Measurements from ENCODE around the gene APC. TPM values are rescaled to one million over a fixed set of nuclear protein-coding genes. Genes with fewer than 3 reads are reported as not detected.
"Not testable (repeated sequence)": the region's sequence is repeated elsewhere in the genome, so short reads cannot be mapped to it uniquely, and the experiment has no call there.

Gene APC
- total RNA-seq, 1 experiment from 2014 or later = 40.0 TPM

DNA sequence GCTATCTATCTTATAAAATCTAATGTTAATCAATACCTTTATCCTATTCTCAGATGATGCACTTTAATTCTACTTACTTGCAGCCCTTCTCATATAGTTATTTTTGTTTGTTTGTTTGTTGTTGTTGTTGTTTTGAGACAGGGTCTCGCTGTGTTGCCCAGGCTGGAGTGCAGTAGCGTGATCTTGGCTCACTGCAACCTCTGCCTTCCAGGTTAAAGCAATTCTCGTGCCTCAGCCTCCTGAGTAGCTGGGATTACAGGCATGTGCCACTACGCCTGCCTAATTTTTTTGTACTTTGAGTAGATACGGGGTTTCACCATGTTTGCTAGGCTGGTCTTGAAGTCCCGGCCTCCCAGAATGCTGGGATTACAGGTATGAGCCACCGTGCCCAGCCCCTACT is 20.8 kb upstream of the APC start:
- H3K4me1 Mint-ChIP-seq = peaks cover 22% of the 10 kb centered on the region
- H3K27me3 Mint-ChIP-seq (ENCODE audit: low read depth); H3K9me3 Mint-ChIP-seq; H3K36me3 Mint-ChIP-seq; DNase-seq (ENCODE audit: low spot score); ATAC-seq; POLR2A ChIA-PET; H3K27ac Mint-ChIP-seq; H3K4me3 Mint-ChIP-seq: not testable (repeated sequence)
- peak; percentile 98 for TF ChIP-seq ZNF121 (CRISPR knock-in tag; IDR thresholded peaks at IDR 0.05)
- CTCF ChIA-PET = interaction anchor here (0.9 to 1.0 kb wide), 2 partner anchors 25 to 32 kb away, joined by 3 read pairs; no protein-coding TSS in a partner anchor

GRCh38 chr5:112717506-112718082 is 20.1 kb upstream of the APC start:
- DNase-seq (ENCODE audit: low spot score) (no peak), ATAC-seq (no peak)
- Mint-ChIP-seq H3K27me3 (ENCODE audit: low read depth) (no peaks in the 10 kb centered on the region), H3K9me3 (no peaks in the 10 kb centered on the region), H3K4me1 (peaks cover 20% of the 10 kb centered on the region), H3K4me3 (no peak overlapping the region), H3K36me3 (no peaks in the 10 kb centered on the region), H3K27ac (peak overlapping the region; percentile 45)
- CTCF ChIA-PET = interaction anchor here (1.0 kb wide), 1 partner anchor 298 kb away, joined by 3 read pairs; no protein-coding TSS in a partner anchor
- TF ChIP-seq, protein P1, sequence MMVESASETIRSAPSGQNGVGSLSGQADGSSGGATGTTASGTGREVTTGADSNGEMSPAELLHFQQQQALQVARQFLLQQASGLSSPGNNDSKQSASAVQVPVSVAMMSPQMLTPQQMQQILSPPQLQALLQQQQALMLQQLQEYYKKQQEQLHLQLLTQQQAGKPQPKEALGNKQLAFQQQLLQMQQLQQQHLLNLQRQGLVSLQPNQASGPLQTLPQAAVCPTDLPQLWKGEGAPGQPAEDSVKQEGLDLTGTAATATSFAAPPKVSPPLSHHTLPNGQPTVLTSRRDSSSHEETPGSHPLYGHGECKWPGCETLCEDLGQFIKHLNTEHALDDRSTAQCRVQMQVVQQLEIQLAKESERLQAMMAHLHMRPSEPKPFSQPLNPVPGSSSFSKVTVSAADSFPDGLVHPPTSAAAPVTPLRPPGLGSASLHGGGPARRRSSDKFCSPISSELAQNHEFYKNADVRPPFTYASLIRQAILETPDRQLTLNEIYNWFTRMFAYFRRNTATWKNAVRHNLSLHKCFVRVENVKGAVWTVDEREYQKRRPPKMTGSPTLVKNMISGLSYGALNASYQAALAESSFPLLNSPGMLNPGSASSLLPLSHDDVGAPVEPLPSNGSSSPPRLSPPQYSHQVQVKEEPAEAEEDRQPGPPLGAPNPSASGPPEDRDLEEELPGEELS (CRISPR knock-in tag; IDR thresholded peaks at IDR 0.05) = no peak
- TF ChIP-seq ZNF532 (CRISPR knock-in tag; IDR thresholded peaks at IDR 0.05; ENCODE audit: borderline replicate concordance) = no peak
- TF ChIP-seq ZNF317 (CRISPR knock-in tag; IDR thresholded peaks at IDR 0.05; ENCODE audit: borderline replicate concordance, low read depth) = no peak
- TF ChIP-seq NR1H2 (CRISPR knock-in tag; IDR thresholded peaks at IDR 0.05) = no peak
- no peak for TF ChIP-seq ZNF121 (CRISPR knock-in tag; IDR thresholded peaks at IDR 0.05)
- TF ChIP-seq E2F1 (CRISPR knock-in tag; IDR thresholded peaks at IDR 0.05) = no peak
- TF ChIP-seq IRF2 (CRISPR knock-in tag; IDR thresholded peaks at IDR 0.05; ENCODE audit: borderline replicate concordance, low read depth) = no peak
- TF ChIP-seq, protein P2, sequence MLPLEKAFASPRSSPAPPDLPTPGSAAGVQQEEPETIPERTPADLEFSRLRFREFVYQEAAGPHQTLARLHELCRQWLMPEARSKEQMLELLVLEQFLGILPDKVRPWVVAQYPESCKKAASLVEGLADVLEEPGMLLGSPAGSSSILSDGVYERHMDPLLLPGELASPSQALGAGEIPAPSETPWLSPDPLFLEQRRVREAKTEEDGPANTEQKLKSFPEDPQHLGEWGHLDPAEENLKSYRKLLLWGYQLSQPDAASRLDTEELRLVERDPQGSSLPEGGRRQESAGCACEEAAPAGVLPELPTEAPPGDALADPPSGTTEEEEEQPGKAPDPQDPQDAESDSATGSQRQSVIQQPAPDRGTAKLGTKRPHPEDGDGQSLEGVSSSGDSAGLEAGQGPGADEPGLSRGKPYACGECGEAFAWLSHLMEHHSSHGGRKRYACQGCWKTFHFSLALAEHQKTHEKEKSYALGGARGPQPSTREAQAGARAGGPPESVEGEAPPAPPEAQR (CRISPR knock-in tag; IDR thresholded peaks at IDR 0.05) = no peak
- TF ChIP-seq, protein P3, sequence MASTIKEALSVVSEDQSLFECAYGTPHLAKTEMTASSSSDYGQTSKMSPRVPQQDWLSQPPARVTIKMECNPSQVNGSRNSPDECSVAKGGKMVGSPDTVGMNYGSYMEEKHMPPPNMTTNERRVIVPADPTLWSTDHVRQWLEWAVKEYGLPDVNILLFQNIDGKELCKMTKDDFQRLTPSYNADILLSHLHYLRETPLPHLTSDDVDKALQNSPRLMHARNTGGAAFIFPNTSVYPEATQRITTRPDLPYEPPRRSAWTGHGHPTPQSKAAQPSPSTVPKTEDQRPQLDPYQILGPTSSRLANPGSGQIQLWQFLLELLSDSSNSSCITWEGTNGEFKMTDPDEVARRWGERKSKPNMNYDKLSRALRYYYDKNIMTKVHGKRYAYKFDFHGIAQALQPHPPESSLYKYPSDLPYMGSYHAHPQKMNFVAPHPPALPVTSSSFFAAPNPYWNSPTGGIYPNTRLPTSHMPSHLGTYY (CRISPR knock-in tag; IDR thresholded peaks at IDR 0.05) = no peak
- no peak for TF ChIP-seq ZBTB43 (CRISPR knock-in tag; IDR thresholded peaks at IDR 0.05)
- no peak for TF ChIP-seq CDX4 (CRISPR knock-in tag; IDR thresholded peaks at IDR 0.05; ENCODE audit: borderline replicate concordance)
- POLR2A ChIA-PET = no interaction called here

Data from WTC11 (cell line).